Measurements from ENCODE around the gene HHATL.

DNA sequence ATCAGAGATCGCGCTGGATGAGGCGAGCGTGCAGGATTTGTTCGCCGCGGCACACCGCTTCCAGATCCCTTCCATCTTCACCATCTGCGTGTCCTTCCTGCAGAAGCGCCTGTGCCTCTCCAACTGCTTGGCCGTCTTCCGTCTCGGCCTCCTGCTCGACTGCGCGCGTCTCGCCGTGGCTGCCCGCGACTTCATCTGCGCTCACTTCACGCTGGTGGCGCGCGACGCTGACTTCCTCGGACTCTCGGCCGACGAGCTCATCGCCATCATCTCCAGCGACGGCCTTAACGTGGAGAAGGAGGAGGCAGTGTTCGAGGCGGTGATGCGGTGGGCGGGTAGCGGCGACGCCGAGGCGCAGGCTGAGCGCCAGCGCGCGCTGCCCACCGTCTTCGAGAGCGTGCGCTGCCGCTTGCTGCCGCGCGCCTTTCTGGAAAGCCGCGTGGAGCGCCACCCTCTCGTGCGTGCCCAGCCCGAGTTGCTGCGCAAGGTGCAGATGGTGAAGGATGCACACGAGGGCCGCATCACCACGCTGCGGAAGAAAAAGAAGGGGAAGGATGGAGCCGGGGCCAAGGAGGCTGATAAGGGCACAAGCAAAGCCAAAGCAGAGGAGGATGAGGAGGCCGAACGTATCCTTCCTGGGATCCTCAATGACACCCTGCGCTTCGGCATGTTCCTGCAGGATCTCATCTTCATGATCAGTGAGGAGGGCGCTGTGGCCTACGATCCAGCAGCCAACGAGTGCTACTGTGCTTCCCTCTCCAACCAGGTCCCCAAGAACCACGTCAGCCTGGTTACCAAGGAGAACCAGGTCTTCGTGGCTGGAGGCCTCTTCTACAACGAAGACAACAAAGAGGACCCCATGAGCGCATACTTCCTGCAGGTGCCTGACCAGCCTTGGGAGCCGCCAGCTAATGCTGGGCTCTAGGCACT is 16.4 kb downstream of the HHATL start:
- TF ChIP-seq POLR2AphosphoS5 (IDR thresholded peaks at IDR 0.05; ENCODE audit: borderline replicate concordance, low read depth, low read length) (no peak), EZH2 (IDR thresholded peaks at IDR 0.05) (no peak), FOXP2 (optimal IDR thresholded peaks at IDR 0.05; ENCODE audit: control extremely low read depth, extremely low read length, insufficient read depth) (no peak)
